ENCODE data around the gene BMP5. TPM values are rescaled to one million over a fixed set of nuclear protein-coding genes. Genes with fewer than 3 reads are reported as not detected.

BMP5 gene
- total and polyA plus RNA-seq, 10 of the 15 experiments (the other 5 are each of a cell fraction or from before 2014, with no cell fraction given) = not detected

GRCh38 chr6:55870181-55870813 lies 5.1 kb downstream of the BMP5 start:
- Histone ChIP-seq H3K27ac (ENCODE audit: control insufficient read depth, insufficient read depth) (no peak overlapping the region), H3K79me2 (ENCODE audit: control insufficient read depth, insufficient read depth, low read length) (no peaks in the 10 kb centered on the region), H3K36me3 (ENCODE audit: control insufficient read depth in 2 of 2, insufficient read depth in 2 of 2, low read length in 1 of 2) (no peaks in the 10 kb centered on the region), H3K9ac (ENCODE audit: control insufficient read depth, insufficient read depth, low read length) (no peak overlapping the region), H4K20me1 (ENCODE audit: control insufficient read depth, insufficient read depth) (no peaks in the 10 kb centered on the region; the same call in 1 of the 2 replicates), H3K27me3 (replicated peaks in 1 of 2; ENCODE audit: control insufficient read depth in 2 of 2, insufficient read depth in 2 of 2, low read length in 1 of 2) (no peaks in the 10 kb centered on the region), H3K4me3 (no peak overlapping the region), H2AFZ (ENCODE audit: control insufficient read depth, low read depth, low read length) (no peak overlapping the region), H3K4me1 (ENCODE audit: control insufficient read depth, insufficient read depth, low read length) (no peaks in the 10 kb centered on the region), H3K4me2 (ENCODE audit: control insufficient read depth, insufficient read depth) (no peak overlapping the region), H3K9me3 (replicated peaks; ENCODE audit: control insufficient read depth, insufficient read depth, low read length) (no peaks in the 10 kb centered on the region; the same call in 2 of the 3 replicates)
- ChIA-PET RAD21 (ENCODE audit: unreplicated experiment) (no interaction called here), CTCF (no interaction called here), SMC1A (ENCODE audit: uncharacterized antibody, unreplicated experiment) (no interaction called here), POLR2A (no interaction called here)
- intact Hi-C loops (cut with micrococcal nuclease; ENCODE audit: unreplicated experiment) (no loop called here), in situ Hi-C loops (cut with MboI) (no loop called here)
- TF ChIP-seq GATAD2B (conservative IDR thresholded peaks at IDR 0.05; ENCODE audit: low read depth) (no peak), KDM1A (IDR thresholded peaks at IDR 0.05; ENCODE audit: borderline replicate concordance) (no peak), POLR2AphosphoS2 (IDR thresholded peaks at IDR 0.05; ENCODE audit: low read depth, low read length) (no peak), NR2F1 (conservative IDR thresholded peaks at IDR 0.05) (no peak), BRCA1 (IDR thresholded peaks at IDR 0.05; ENCODE audit: low read depth, low read length) (no peak), ZZZ3 (IDR thresholded peaks at IDR 0.05; ENCODE audit: control insufficient read depth, insufficient read length, low read depth) (no peak), POU2F2 (IDR thresholded peaks at IDR 0.05; ENCODE audit: borderline replicate concordance, low read depth, low read length) (no peak), ZNF207 (IDR thresholded peaks at IDR 0.05; ENCODE audit: borderline replicate concordance) (no peak), TCF3 (IDR thresholded peaks at IDR 0.05; ENCODE audit: borderline replicate concordance, insufficient read depth, low read depth, low read length) (no peak), IRF4 (IDR thresholded peaks at IDR 0.05; ENCODE audit: low read depth, low read length) (no peak), HDAC6 (IDR thresholded peaks at IDR 0.05; ENCODE audit: unreplicated experiment) (no peak), POLR2AphosphoS5 (IDR thresholded peaks at IDR 0.05; ENCODE audit: low read length) (no peak), GABPA (IDR thresholded peaks at IDR 0.05; ENCODE audit: low read depth) (no peak), RBBP5 (conservative IDR thresholded peaks at IDR 0.05) (no peak), SREBF2 (IDR thresholded peaks at IDR 0.05; ENCODE audit: low read length) (no peak), IKZF1 (conservative IDR thresholded peaks at IDR 0.05) (no peak), STAT1 (conservative IDR thresholded peaks at IDR 0.05) (no peak), CREM (IDR thresholded peaks at IDR 0.05; ENCODE audit: low read depth) (no peak), MAX (IDR thresholded peaks at IDR 0.05; ENCODE audit: low read depth, low read length) (no peak)
- DNase-seq (ENCODE audit: low read depth, low spot score) (no peak), FAIRE-seq (no peak), ATAC-seq (no peak)
- BruUV-seq (replicated peaks) = no TSS peak
- WGBS (ENCODE audit: insufficient coverage, insufficient replicate concordance, low lambda C conversion rate, missing lambda C conversion rate) = 55% methylated on average over 3 of the region's 3 CpGs

All from GM12878 (cell line).